ENCODE measurements around the gene PTP4A2.
"Not testable (repeated sequence)": the region's sequence is repeated elsewhere in the genome, so short reads cannot be mapped to it uniquely, and the experiment has no call there.

Gene PTP4A2

GRCh38 chr1:31949862-31950261 lies 11.7 kb upstream of the PTP4A2 start:
- DNase-seq (ENCODE audit: low read depth in 2 of 2): no peak

DNA sequence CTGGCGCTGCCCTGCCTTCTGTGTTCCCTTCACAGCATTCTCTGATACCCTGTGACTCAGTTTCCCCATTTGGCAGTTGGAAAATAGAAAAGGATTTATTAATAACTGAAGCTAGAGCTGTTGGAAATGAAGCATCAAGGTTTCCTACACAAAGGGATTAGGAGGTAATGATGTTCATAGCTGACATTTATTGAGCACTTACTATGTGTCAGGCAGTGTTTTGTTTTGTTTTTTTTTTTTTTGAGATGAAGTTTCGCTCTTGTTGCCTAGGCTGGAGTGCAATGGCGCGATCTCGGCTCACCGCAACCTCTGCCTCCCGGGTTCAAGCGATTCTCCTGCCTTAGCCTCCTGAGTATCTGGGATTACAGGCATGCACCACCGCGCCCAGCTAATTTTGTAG lies 7.5 kb upstream of the PTP4A2 start:
- DNase-seq (ENCODE audit: low read depth in 2 of 2): not testable (repeated sequence)

DNA sequence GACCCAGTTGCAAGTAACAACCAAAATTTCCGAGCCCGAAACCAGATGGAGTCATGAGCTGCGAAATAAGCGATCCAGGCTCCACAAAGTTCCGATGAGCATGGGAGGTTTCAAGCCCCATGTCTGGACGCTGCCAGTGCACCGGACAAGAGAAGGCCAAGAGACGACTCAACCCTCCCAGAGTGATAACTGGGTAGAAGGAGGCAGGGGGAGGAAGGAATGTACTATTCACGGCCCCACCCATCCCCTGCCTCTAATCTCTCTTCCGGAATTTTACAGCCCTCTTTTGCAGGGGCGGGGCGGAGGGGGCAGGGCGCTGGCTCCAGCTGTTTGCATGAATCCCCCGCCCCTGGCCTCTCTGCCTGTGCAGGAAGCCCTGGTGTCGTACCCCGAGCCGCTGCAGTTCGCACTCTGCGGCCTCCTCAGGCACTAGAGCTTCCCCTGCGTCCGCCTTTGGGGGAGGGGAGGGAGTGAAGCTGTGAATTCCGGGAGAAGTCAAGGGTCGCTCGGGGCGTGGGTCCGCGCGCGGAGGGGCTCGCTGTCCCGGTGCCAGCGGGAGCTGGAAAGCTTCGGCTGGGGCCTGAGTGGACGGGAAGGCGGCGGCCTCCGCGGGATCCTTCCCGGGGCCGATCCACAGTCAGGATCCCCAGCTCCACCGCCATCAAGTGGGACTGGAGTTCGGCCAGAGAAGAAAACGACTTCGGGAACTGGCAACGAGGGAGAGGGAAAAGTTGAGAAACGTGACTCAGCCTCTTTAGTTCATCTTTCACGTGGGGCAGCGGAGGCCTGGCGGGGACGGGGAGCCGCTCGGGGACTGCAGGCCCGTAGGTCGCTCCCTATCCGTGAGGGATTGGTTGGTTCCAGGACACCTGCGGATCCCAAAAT lies 6.3 kb upstream of the PTP4A2 start:
- peak; percentile 53 to 64 for DNase-seq (ENCODE audit: low read depth in 2 of 2)

GRCh38 chr1:31943546-31944184 lies 5.5 kb upstream of the PTP4A2 start:
- no peak for DNase-seq (ENCODE audit: low read depth in 2 of 2)

DNA sequence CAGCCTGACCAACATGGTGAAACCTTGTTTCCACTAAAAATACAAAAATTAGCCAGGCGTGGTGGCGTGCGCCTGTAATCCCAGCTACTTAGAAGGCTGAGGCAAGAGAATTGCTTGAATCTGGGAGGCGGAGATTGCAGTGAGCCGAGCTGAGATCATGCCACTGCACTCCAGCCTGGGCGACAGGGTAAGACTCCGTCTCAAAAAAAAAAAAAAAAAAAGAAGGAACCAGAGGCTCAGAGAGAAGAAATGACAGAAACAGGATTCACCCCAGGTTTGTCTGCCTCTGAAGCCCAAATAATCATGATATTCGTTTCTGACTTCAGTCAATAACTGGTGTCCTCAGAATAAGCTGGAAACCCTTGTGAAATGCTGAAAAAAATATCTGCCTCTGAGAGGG lies 3.9 kb upstream of the PTP4A2 start:
- not testable (repeated sequence) for DNase-seq (ENCODE audit: low read depth in 2 of 2)

- peak; percentile 60 to 65 for DNase-seq (ENCODE audit: low read depth in 2 of 2)
Measured at GRCh38 chr1:31939484-31940329, 1.5 kb upstream of the PTP4A2 start.

- DNase-seq (ENCODE audit: low read depth in 2 of 2): peak; percentile 66 to 78
Measured at GRCh38 chr1:31937300-31938183, 626 bp downstream of the PTP4A2 start.

GRCh38 chr1:31936981-31937299 lies 1.2 kb downstream of the PTP4A2 start:
- no peak for DNase-seq (ENCODE audit: low read depth in 2 of 2)

DNA sequence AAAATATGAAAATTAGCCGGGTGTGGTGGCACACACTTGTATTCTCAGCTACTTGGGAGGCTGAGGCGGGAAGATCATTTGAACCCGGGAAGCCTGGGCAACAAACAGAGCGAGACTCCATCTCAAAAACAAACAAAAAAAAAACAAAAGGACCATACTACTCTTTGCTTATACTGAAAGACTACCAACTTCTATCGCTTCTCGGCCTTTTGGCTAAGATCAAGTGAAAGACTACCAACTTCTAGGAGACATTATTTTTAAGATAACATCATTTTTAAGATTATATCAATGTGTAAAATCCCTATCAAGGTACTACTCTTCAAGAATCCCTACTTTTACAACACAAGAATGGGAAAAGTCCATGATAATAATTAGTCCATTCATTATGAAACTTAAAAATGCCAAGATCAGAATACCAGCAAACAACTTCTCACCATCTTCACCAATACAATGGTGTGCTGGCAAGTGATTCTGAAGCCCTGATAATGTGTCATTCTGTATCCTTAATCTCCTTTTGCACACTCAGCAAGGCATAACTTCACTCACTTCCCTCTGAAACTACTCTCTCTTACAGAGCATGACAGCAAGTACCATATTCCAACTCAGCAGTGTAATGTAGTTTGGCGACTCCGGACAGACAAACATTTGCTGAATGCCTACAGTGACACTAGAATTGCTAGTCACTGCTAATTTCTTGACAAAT lies 1.7 kb downstream of the PTP4A2 start:
- DNase-seq (ENCODE audit: low read depth in 2 of 2): no peak

DNA sequence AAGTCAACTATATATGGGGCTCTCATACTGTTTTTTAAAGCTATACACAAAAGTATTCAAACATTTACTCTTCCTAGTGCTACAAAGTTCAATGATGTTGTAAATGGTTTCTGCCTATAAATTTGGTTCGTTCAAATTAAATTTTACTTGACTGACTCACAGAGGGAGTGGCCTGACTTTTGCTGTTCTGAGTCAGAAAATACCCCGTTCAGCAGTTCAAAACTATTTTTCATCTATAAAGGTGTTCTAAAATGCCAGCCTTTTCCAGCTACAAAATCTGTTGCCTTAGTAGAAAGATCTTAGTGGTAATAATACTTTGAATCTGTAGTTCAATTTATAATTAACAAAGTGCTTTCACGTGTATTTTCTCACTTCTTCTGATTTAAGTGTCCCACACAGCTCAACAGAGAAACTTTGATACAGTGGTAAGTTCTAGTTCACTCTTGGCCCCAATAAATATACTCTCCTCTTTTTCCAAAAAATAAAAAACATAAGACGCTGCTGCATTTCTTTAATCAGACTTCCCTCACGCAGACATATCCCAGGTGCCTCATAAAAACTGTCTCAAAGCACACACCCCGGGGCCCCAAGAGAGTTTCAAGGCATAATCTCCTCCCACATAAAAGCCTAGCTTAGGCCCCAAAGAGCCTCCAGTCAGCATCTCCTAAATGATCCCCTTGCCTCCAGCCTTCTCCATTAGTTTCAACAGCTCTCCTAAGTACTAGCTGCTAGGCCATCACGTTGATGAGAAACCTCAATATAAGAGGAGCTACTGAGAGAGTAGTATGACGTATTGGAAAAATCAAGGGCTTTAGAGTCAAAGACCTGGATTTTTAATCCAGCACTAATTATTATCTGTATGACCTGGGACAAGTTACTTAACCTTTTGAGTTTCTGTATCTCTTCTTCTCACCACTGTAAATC lies 3.2 kb downstream of the PTP4A2 start:
- no peak for DNase-seq (ENCODE audit: low read depth in 2 of 2)

GRCh38 chr1:31932491-31933316 lies 5.5 kb downstream of the PTP4A2 start:
- DNase-seq (ENCODE audit: low read depth in 2 of 2): no peak

GRCh38 chr1:31931593-31932225 lies 6.5 kb downstream of the PTP4A2 start:
- DNase-seq (ENCODE audit: low read depth in 2 of 2): no peak

DNA sequence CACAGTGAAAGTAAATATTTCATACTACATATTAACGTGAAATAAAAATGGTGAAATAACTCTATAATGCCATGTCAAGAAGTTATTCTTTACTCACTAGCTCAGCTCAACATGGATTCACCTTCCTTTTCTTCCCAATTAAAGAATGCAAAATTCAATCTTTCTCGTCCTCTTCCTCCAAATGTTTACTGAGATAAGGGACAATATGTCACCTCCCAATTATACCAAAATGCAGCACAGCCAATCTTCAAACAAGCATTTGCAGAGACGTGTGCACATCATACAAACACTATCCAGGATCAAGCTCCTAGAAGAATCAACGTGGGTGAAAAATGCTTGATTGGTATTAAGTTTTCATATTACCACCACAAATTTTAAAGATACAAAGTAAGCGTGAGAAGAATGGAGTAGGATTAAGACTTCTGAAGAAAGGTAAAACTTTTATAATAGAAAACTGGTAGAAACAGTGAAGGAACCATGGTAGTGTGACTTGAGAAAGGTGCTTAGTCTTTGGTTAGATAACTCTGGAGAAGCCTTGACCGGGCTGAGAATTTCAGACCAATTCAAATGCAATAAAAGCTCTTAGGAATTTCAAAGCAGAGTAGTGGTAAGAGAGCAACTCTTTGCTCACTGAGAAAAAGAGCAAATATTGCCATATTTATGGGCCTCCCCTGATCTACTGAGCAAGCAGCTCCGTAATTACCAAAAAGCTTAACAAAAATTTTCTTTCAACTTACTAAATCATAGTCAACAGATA lies 7.2 kb downstream of the PTP4A2 start:
- no peak for DNase-seq (ENCODE audit: low read depth in 2 of 2)

GRCh38 chr1:31927661-31927980 lies 10.5 kb downstream of the PTP4A2 start:
- no peak for DNase-seq (ENCODE audit: low read depth in 2 of 2)

- no peak for DNase-seq (ENCODE audit: low read depth in 2 of 2)
Measured at GRCh38 chr1:31926853-31927660, 11.1 kb downstream of the PTP4A2 start.

- no peak for DNase-seq (ENCODE audit: low read depth in 2 of 2)
Measured at GRCh38 chr1:31926252-31926651, 11.9 kb downstream of the PTP4A2 start.

GRCh38 chr1:31925824-31926223 lies 12.3 kb downstream of the PTP4A2 start:
- DNase-seq (ENCODE audit: low read depth in 2 of 2): not testable (repeated sequence)
